Ectodermal cell (in vitro differentiated cells): ENCODE data around the gene SQSTM1.

ENCODE experiments used
- H3K27ac ChIP-seq: 2 replicates; pipeline ENCODE4 v1.7.0; 2013; ENCODE audit warnings: mild to moderate bottlenecking, low read depth, low read length; ENCODE audit not compliant: insufficient read depth, poor library complexity, severe bottlenecking
- H3K27me3 ChIP-seq: 2 replicates; pipeline ENCODE4 v1.7.0; 2013; ENCODE audit warnings: mild to moderate bottlenecking, low read length; ENCODE audit not compliant: insufficient read depth, control insufficient read depth, poor library complexity, severe bottlenecking
- H3K36me3 ChIP-seq: one replicate; pipeline ENCODE4 v1.7.0; 2013; ENCODE audit warnings: low read length; ENCODE audit not compliant: control insufficient read depth, insufficient read depth
- H3K4me1 ChIP-seq: one replicate; pipeline ENCODE4 v1.7.0; 2013; ENCODE audit warnings: low read length; ENCODE audit not compliant: control insufficient read depth, insufficient read depth
- H3K4me3 ChIP-seq: 2 replicates; pipeline ENCODE4 v1.7.0; 2013; ENCODE audit warnings: low read depth, low read length, control low read depth; ENCODE audit not compliant: insufficient read depth
- H3K9me3 ChIP-seq: 2 replicates; pipeline ENCODE4 v1.7.0; 2013; ENCODE audit warnings: mild to moderate bottlenecking, low read length, moderate library complexity; ENCODE audit not compliant: control insufficient read depth
- WGBS, 2 experiments: methylation state at CpG; one replicate each; pipeline ENCODE4 v1.1.7; 2013; ENCODE audit warnings: missing lambda C conversion rate in 2 of 2; 5-methylcytosine and 5-hydroxymethylcytosine counted together

Gene SQSTM1

DNA sequence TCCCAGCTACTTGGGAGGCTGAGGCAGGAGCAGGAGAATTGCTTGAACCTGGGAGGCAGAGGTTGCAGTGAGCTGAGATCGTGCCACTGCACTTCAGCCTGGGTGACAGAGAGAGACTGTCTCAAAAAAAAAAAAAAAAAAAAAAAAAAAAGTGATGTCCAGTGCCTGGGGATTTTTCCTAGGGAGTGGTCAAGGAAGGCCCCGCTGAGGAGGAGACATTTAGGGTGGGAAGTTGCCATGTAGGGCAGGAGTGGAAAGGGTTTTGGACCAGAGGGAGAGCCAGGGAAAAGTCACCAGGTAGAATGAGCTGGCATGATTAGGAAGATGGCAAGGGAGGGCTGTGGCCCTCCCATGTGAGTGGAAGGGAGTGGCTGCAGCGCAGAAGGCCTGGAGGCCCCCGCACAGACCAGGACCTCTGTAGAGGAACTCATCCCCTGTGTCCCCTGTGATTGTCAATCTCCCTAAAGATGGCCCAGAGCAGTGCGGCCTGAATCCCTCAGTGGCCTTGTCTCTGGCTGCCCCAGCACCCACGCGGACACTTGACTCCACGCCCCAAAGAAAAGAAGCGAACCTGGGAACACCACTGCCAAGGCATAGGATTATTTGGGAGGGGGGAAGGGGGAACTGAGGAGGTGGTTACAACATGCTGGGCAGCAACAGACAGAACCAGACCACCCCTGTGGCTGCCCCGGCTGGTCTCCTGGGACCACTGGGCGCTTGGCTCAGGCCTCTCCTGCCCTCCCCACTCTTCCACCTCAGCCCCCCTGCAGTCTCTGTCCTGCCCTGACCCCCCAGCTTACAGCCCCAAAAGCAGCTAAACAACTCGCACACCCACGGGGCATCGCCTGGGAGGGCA is 2.6 kb upstream of the SQSTM1 start:
- Histone ChIP-seq H3K27ac (no peak overlapping the region), H3K4me3 (peak overlapping the region; percentile 22), H3K9me3 (no peaks in the 10 kb centered on the region), H3K4me1 (peaks cover 27% of the 10 kb centered on the region), H3K27me3 (peaks cover 35% of the 10 kb centered on the region), H3K36me3 (no peaks in the 10 kb centered on the region)
- WGBS, 2 experiments, result 59 to 63% methylated on average over 14 of the region's 14 CpGs

DNA sequence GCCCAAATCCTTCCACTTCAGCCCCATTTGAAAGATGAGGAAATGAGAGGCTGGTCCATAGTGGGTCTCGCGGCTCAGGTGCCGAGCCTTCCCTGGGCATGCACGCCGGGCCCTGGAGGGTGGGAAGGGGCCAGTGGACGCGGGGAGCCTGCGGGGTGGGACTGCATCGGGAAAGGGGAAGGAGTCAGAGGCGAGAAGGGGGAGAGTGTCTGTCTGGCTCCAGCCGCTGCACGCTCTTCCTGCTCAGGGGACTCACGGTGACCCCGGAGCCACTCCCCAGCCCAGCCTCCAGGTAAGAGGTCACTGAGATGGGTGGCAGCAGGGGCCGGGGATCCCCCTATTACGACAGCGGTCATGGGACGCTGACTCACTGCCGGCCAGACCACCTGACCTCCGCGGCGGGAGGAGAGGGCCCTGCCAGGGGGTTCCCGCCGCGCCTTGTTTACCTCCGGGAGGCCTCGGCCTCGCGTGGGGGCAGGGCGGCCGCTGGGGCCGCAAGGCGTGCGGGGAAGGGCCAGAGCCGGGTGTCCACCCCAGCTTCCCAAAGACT is 1.9 kb upstream of the SQSTM1 start:
- Histone ChIP-seq H3K36me3 (no peaks in the 10 kb centered on the region), H3K27me3 (peaks cover 35% of the 10 kb centered on the region), H3K9me3 (no peaks in the 10 kb centered on the region), H3K4me1 (peaks cover 27% of the 10 kb centered on the region), H3K4me3 (peak overlapping the region; percentile 22), H3K27ac (no peak overlapping the region)
- WGBS, 2 experiments, result 5% methylated on average over 35 of the region's 35 CpGs

DNA sequence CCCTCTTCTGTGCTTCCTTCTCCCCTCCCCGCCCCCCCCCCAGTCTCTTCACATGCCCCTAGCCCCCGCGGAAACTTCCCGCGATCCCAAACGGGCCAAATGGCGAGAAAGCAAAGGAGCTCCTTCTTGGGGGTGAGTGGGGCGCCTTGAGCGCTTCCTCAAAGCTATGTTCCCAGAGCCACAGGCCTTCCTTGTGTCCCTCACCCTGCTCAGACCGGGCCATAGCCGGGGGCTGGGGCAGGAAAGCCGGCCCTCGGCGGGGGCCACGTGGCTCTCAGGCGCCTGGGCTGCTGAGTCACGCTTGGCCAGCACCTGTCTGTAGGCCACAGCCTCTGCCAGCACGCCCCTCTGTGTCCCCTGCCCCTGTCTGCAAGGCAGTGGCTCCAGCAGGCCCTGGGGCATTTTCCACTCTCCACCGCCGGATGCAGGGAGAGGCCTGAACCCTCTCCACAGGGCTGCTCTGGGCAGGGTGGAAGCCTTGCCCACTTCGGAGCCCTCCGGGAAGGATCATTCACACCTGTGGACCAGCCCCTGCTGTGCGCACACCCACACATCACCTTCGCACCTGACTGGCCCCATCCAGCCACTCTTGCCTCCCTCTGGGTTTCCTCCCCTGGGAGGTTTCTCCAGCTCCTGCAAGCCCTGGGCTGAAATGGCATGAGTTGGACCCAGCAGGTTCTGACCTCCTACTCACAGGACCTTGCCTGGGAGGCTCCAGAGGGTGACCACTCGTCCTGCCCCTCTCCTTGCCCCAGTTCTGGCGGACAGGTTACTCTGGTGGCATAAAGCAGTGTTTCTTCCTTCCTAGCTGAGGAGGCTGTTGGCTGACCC is 1.2 kb upstream of the SQSTM1 start:
- Histone ChIP-seq H3K36me3 (no peaks in the 10 kb centered on the region), H3K4me3 (no peak overlapping the region), H3K27me3 (peaks cover 35% of the 10 kb centered on the region), H3K4me1 (peaks cover 27% of the 10 kb centered on the region), H3K27ac (no peak overlapping the region), H3K9me3 (no peaks in the 10 kb centered on the region)
- 40 to 42% methylated on average over 25 of the region's 26 CpGs for WGBS, 2 experiments

DNA sequence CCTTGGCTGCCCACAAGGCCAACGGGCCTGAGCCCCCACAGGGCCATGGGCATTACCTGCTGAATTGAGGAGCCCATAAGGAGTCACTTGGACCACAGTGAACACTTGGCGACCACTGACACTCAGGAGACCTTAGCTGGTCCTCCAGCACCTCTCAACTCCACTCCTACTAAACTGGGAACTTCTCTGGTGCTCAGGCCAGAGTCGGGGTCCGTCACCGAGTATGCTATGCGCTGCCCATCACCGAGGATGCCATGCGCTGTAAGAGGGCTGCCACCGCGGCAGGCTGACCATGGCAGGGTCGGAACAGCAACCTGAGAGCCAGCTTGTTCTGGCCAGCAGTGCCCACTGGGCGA is 600 bp upstream of the SQSTM1 start:
- Histone ChIP-seq H3K36me3 (no peaks in the 10 kb centered on the region), H3K27me3 (peaks cover 35% of the 10 kb centered on the region), H3K27ac (no peak overlapping the region), H3K4me3 (no peak overlapping the region), H3K4me1 (peaks cover 27% of the 10 kb centered on the region), H3K9me3 (no peaks in the 10 kb centered on the region)
- 84 to 87% methylated on average over 12 of the region's 12 CpGs for WGBS, 2 experiments

DNA sequence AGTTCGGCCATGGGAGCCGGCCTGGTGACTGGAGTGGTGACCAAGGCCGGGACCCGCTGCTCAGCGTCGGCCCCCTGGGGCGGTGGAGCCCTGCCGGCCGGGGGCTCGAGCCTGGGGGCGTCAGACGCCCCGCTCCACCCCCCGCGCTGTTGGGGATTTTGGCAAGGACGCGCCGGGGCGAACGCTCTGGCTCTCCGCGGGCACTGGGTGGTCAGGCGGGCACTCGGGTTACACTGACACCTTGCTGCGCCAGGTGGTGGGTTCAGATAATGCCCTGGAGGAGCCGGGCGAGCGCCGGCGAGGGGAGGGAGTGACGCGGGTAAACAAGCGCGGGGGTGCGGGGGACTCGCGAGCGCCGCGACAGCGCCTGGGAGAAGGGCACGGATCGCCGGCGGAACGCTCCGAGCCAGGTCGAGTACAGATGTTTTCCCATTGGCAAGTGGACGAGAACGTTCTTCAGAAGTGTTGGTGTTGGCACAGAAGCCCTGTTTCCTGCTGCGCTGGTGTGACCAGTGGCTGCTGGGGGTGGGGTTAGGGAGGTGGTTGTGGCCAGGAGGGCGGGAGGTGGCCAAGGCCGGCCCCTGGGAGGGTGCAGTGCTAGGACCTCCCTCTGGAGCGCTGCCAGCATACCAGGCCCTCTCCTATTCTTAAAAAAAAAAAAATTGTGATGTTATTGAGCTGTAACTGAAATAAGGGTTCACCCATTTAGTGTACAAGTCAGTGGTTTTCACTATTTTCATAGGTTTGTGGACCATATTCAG is 773 bp downstream of the SQSTM1 start:
- Histone ChIP-seq H3K4me3 (peak overlapping the region; percentile 87), H3K4me1 (peaks cover 27% of the 10 kb centered on the region), H3K27me3 (peaks cover 29% of the 10 kb centered on the region), H3K27ac (peak overlapping the region; percentile 78), H3K9me3 (no peaks in the 10 kb centered on the region), H3K36me3 (peaks cover 8% of the 10 kb centered on the region)
- 0 to 1% methylated on average over 54 of the region's 54 CpGs for WGBS, 2 experiments

DNA sequence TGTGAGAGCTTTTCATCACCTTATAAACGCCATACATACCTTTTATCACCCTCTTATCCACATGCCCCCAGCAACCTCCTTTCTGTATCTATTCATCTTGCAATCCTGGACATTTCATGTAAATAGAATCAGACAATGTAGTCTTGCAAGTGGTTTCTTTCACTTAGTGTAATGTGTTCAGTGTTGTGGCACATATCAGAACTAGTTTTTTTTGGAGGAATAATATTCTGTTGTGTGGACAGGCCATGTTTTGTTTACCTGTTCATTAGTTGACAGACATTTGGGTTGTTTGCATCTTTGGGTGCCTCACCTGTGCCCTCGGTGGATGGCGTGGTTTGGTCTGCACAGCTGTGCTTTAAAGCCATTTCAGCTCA is 1.3 kb downstream of the SQSTM1 start:
- peaks cover 27% of the 10 kb centered on the region for H3K4me1 ChIP-seq
- H3K27ac ChIP-seq, result no peak overlapping the region
- H3K27me3 ChIP-seq, result peaks cover 24% of the 10 kb centered on the region
- no peaks in the 10 kb centered on the region for H3K9me3 ChIP-seq
- H3K4me3 ChIP-seq, result peak overlapping the region; percentile 87
- WGBS, 2 experiments, result 73 to 93% methylated on average over 3 of the region's 3 CpGs
- peaks cover 8% of the 10 kb centered on the region for H3K36me3 ChIP-seq

DNA sequence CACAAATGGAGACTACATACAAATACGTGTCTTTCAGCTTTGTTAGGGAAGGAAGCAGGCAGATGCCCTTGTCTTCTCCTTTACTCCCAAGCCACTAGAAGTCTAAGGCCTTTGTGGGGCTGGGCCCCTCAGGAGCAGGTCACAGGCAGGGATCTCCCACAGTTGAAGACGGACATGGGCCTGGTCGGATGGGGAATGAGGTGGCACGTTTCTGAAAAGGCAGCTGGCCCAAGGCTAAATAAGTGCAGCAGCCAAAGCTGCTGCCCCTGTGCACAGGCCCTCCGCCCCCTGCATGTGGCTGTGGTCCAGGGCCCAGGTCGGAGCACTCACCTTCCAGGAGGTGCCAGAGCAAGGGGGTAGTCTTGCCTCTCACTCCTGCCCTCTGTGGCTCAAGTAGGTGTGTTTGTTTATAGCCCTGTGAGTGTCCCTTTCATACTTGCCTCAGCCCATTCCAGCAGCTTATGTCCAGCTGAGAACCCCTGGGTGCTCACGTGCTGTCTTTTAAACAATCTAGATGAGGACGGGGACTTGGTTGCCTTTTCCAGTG is 1.8 kb downstream of the SQSTM1 start:
- WGBS, 2 experiments, result 71 to 73% methylated on average over 8 of the region's 8 CpGs
- H3K27ac ChIP-seq, result no peak overlapping the region
- peaks cover 19% of the 10 kb centered on the region for H3K27me3 ChIP-seq
- H3K4me3 ChIP-seq, result no peak overlapping the region
- peaks cover 27% of the 10 kb centered on the region for H3K4me1 ChIP-seq
- H3K36me3 ChIP-seq, result peaks cover 8% of the 10 kb centered on the region
- no peaks in the 10 kb centered on the region for H3K9me3 ChIP-seq

DNA sequence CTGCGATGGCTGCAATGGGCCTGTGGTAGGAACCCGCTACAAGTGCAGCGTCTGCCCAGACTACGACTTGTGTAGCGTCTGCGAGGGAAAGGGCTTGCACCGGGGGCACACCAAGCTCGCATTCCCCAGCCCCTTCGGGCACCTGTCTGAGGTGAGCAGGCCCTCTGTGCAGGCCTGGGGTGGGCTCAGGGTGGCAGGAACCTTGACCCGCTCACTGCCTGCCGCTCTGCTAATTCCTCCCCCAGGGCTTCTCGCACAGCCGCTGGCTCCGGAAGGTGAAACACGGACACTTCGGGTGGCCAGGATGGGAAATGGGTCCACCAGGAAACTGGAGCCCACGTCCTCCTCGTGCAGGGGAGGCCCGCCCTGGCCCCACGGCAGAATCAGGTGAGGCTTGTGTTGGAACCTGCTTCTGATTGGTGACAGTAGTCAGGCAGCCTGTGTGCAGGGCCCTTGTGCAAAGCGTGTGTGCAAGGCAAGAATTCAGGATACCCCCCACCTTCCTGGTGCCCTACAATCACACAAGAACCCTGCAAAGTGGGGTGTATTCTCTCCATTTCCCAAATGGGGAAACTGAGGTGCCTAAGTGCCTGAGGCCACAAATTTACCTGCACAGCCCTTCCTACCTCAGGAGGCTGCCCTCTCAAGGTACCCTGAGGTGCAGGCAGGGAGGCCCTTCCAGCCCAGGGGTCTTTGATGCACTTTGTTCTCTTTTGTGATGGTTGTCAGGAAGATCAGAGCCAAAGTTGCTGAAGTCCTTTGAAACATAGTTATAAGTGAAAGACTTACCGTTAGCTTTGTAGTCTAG is 3.4 kb downstream of the SQSTM1 start:
- no peak overlapping the region for H3K4me3 ChIP-seq
- H3K4me1 ChIP-seq, result peaks cover 18% of the 10 kb centered on the region
- H3K9me3 ChIP-seq, result no peaks in the 10 kb centered on the region
- 96% methylated on average over 22 of the region's 22 CpGs for WGBS, 2 experiments
- peaks cover 12% of the 10 kb centered on the region for H3K36me3 ChIP-seq
- H3K27ac ChIP-seq, result no peak overlapping the region
- peaks cover 5% of the 10 kb centered on the region for H3K27me3 ChIP-seq

DNA sequence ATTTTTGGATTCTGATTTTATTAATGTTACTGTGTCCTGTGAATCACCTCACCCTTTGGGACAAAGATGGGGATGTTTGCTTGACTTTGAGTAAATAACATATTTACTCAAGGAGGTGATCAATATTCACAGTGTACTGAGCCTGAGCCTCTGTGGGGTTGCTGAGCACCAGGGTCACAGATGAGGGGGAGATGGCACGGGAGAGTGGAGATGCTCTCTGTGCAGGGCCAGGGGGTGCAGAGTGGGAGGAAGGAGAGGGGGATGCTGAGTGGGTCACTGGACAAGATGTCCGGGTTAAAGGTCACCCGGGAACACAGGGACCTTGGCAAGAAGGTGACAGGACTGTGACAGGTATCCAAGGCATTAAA is 4.0 kb downstream of the SQSTM1 start:
- WGBS, 2 experiments, result 96 to 97% methylated on average over 3 of the region's 3 CpGs
- Histone ChIP-seq H3K27me3 (no peaks in the 10 kb centered on the region), H3K9me3 (no peaks in the 10 kb centered on the region), H3K36me3 (peaks cover 14% of the 10 kb centered on the region), H3K4me3 (no peak overlapping the region), H3K4me1 (peaks cover 14% of the 10 kb centered on the region), H3K27ac (no peak overlapping the region)
